ENCODE data around the gene ADGRB3.
"Not testable (repeated sequence)": the region's sequence is repeated elsewhere in the genome, so short reads cannot be mapped to it uniquely, and the experiment has no call there.

ADGRB3 gene

DNA sequence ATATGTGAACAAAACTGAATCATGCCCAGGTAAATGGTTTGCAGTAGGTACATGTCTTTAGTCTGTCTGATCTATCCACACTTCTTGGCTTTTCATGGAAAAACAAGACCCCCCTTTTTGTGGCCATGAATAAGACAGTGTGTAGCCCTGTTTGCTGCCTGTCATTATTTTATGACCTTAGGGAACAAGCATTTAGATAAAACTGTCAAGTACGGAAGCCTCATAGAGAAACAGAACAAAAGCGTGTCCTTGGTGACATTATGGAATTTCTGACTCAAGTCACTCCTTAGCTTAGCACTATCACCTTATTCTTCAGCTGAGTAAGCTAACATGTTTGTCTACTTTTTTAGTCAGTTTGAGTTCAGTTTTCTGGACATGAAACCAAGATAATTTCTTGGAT, 476.2 kb downstream of the ADGRB3 start:
- Histone ChIP-seq H3K27me3 (ENCODE audit: control insufficient read depth in 5 of 5, insufficient read depth in 4 of 5, low read length in 5 of 5) (no peaks in the 10 kb centered on the region), H3K27ac (ENCODE audit: low read depth, low read length) (no peak overlapping the region), H3K36me3 (ENCODE audit: control insufficient read depth in 5 of 5, insufficient read depth in 5 of 5, low read length in 5 of 5) (no peaks in the 10 kb centered on the region), H3K9ac (ENCODE audit: low read length in 5 of 5) (no peak overlapping the region), H3K4me1 (ENCODE audit: control insufficient read depth in 5 of 5, insufficient read depth in 5 of 5, low read length in 5 of 5) (no peaks in the 10 kb centered on the region), H3K9me3 (ENCODE audit: control insufficient read depth in 5 of 5, low read length in 5 of 5) (no peaks in the 10 kb centered on the region), H3K4me3 (ENCODE audit: low read depth in 1 of 5, low read length in 5 of 5) (no peak overlapping the region)

GRCh38 chr6:69116658-69117057, 481.6 kb downstream of the ADGRB3 start:
- no peaks in the 10 kb centered on the region for H3K4me1 ChIP-seq (ENCODE audit: control insufficient read depth in 5 of 5, insufficient read depth in 5 of 5, low read length in 5 of 5)

DNA sequence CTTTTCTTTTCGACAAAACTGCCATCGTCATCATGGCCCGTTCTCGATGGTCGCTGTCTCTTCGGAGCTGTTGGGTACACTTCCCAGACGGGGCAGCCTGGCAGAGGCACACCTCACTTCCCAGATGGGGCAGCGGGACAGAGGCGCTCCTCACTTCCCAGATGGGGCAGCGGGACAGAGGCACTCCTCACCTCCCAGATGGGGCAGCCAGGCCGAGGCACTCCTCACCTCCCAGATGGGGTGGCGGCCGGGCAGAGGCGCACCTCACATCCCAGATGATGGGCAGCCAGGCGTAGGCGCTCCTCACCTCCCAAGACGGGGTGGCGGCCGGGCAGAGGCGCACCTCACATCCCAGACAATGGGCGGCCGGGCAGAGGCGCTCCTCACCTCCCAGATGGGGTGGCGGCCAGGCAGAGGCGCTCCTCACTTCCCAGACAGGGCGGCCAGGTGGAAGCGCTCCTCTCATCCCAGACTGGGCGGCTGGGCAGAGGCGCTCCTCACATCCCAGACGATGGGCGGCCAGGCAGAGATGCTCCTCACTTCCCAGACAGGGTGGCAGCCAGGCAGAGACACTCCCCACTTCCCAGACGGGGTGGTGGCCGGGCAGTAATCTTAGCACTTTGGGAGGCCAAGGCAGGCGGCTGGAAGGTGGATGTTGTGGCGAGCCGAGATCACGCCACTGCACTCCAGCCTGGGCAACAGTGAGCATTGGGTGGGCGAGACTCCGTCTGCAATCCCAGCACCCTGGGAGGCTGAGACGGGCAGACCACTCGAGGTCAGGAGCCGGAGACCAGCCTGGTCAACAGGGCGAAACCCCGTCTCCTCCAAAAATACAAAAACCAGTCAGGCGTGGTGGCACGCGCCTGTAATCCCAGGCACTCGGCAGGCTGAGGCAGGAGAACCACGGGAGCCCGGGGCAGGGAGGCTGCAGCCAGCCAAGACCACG, 486.7 kb downstream of the ADGRB3 start:
- not testable (repeated sequence) for H3K4me3 ChIP-seq (ENCODE audit: low read depth in 1 of 5, low read length in 5 of 5); H3K9ac ChIP-seq (ENCODE audit: low read length in 5 of 5); H3K36me3 ChIP-seq (ENCODE audit: control insufficient read depth in 5 of 5, insufficient read depth in 5 of 5, low read length in 5 of 5); H3K27me3 ChIP-seq (ENCODE audit: control insufficient read depth in 5 of 5, insufficient read depth in 4 of 5, low read length in 5 of 5); H3K9me3 ChIP-seq (ENCODE audit: control insufficient read depth in 5 of 5, low read length in 5 of 5); H3K27ac ChIP-seq (ENCODE audit: low read depth, low read length); H3K4me1 ChIP-seq (ENCODE audit: control insufficient read depth in 5 of 5, insufficient read depth in 5 of 5, low read length in 5 of 5)

More at GRCh38 chr6:69116658-69117057, 481.6 kb downstream of the ADGRB3 start:
- no peaks in the 10 kb centered on the region for H3K27me3 ChIP-seq (ENCODE audit: control insufficient read depth in 5 of 5, insufficient read depth in 4 of 5, low read length in 5 of 5)
- no peak overlapping the region for H3K4me3 ChIP-seq (ENCODE audit: low read depth in 1 of 5, low read length in 5 of 5)
- H3K36me3 ChIP-seq (ENCODE audit: control insufficient read depth in 5 of 5, insufficient read depth in 5 of 5, low read length in 5 of 5), result no peaks in the 10 kb centered on the region
- H3K9me3 ChIP-seq (ENCODE audit: control insufficient read depth in 5 of 5, low read length in 5 of 5), result no peaks in the 10 kb centered on the region
- no peak overlapping the region for H3K27ac ChIP-seq (ENCODE audit: low read depth, low read length)
- H3K9ac ChIP-seq (ENCODE audit: low read length in 5 of 5), result no peak overlapping the region

DNA sequence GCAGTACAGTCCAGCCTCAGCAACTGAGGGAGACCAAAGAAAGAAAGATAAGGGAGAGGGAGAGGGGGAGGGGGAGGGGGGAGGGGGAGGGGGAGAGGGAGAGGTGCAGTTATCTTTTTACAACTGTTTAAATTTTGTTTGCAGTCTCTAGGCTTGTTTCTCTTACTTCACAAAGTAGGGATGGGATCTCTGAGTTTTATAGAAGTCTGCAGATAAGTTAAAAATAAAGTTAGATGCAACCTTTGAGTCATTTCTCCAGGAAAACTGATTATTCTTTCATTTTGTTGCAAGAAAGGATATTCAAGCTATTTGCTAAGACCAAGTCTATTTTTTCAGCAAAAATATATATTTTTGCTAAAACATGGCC, 487.3 kb downstream of the ADGRB3 start:
- no peak overlapping the region for H3K4me3 ChIP-seq (ENCODE audit: low read depth in 1 of 5, low read length in 5 of 5)
- no peak overlapping the region for H3K9ac ChIP-seq (ENCODE audit: low read length in 5 of 5)
- no peaks in the 10 kb centered on the region for H3K4me1 ChIP-seq (ENCODE audit: control insufficient read depth in 5 of 5, insufficient read depth in 5 of 5, low read length in 5 of 5)
- H3K27me3 ChIP-seq (ENCODE audit: control insufficient read depth in 5 of 5, insufficient read depth in 4 of 5, low read length in 5 of 5), result no peaks in the 10 kb centered on the region
- no peaks in the 10 kb centered on the region for H3K36me3 ChIP-seq (ENCODE audit: control insufficient read depth in 5 of 5, insufficient read depth in 5 of 5, low read length in 5 of 5)
- H3K9me3 ChIP-seq (ENCODE audit: control insufficient read depth in 5 of 5, low read length in 5 of 5), result no peaks in the 10 kb centered on the region
- no peak overlapping the region for H3K27ac ChIP-seq (ENCODE audit: low read depth, low read length)

DNA sequence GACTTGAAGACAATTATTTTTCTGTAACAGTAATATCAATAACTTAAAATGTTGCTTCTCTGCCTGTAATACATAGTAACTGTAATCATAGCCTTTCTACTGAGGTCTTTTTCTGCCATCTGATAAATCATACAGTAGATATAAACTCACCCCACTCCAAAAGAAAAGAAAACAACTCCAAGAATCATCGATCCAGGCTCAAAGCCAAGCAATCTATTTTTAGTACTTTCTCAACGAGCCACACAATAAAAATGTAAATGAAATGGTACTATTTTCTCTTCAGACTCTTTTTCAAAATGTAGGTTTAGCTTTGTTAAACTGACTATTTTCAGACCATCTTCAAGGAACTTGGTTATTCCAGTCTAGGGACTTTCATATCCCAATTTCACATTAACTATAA, 493.3 kb downstream of the ADGRB3 start:
- Histone ChIP-seq H3K9ac (ENCODE audit: low read length in 5 of 5) (no peak overlapping the region), H3K4me1 (ENCODE audit: control insufficient read depth in 5 of 5, insufficient read depth in 5 of 5, low read length in 5 of 5) (no peaks in the 10 kb centered on the region), H3K4me3 (ENCODE audit: low read depth in 1 of 5, low read length in 5 of 5) (no peak overlapping the region), H3K27ac (ENCODE audit: low read depth, low read length) (no peak overlapping the region), H3K27me3 (ENCODE audit: control insufficient read depth in 5 of 5, insufficient read depth in 4 of 5, low read length in 5 of 5) (no peaks in the 10 kb centered on the region), H3K36me3 (ENCODE audit: control insufficient read depth in 5 of 5, insufficient read depth in 5 of 5, low read length in 5 of 5) (no peaks in the 10 kb centered on the region), H3K9me3 (ENCODE audit: control insufficient read depth in 5 of 5, low read length in 5 of 5) (peaks cover 0 to 3% (median 0%) of the 10 kb centered on the region in 5 donors)

- Histone ChIP-seq H3K9me3 (ENCODE audit: control insufficient read depth in 5 of 5, low read length in 5 of 5) (peaks cover 0 to 3% (median 0%) of the 10 kb centered on the region in 5 donors), H3K27ac (ENCODE audit: low read depth, low read length) (no peak overlapping the region), H3K27me3 (ENCODE audit: control insufficient read depth in 5 of 5, insufficient read depth in 4 of 5, low read length in 5 of 5) (no peaks in the 10 kb centered on the region), H3K4me3 (ENCODE audit: low read depth in 1 of 5, low read length in 5 of 5) (no peak overlapping the region), H3K4me1 (ENCODE audit: control insufficient read depth in 5 of 5, insufficient read depth in 5 of 5, low read length in 5 of 5) (no peaks in the 10 kb centered on the region), H3K36me3 (ENCODE audit: control insufficient read depth in 5 of 5, insufficient read depth in 5 of 5, low read length in 5 of 5) (no peaks in the 10 kb centered on the region), H3K9ac (ENCODE audit: low read length in 5 of 5) (no peak overlapping the region)
Measured at GRCh38 chr6:69129046-69129445, 494.0 kb downstream of the ADGRB3 start.

- no peaks in the 10 kb centered on the region for H3K4me1 ChIP-seq (ENCODE audit: control insufficient read depth in 5 of 5, insufficient read depth in 5 of 5, low read length in 5 of 5)
- no peaks in the 10 kb centered on the region for H3K27me3 ChIP-seq (ENCODE audit: control insufficient read depth in 5 of 5, insufficient read depth in 4 of 5, low read length in 5 of 5)
- no peak overlapping the region for H3K27ac ChIP-seq (ENCODE audit: low read depth, low read length)
- H3K9ac ChIP-seq (ENCODE audit: low read length in 5 of 5), result no peak overlapping the region
- H3K4me3 ChIP-seq (ENCODE audit: low read depth in 1 of 5, low read length in 5 of 5), result no peak overlapping the region
- no peaks in the 10 kb centered on the region for H3K9me3 ChIP-seq (ENCODE audit: control insufficient read depth in 5 of 5, low read length in 5 of 5)
- H3K36me3 ChIP-seq (ENCODE audit: control insufficient read depth in 5 of 5, insufficient read depth in 5 of 5, low read length in 5 of 5), result no peaks in the 10 kb centered on the region
Measured at GRCh38 chr6:69135927-69136326, 500.8 kb downstream of the ADGRB3 start.

DNA sequence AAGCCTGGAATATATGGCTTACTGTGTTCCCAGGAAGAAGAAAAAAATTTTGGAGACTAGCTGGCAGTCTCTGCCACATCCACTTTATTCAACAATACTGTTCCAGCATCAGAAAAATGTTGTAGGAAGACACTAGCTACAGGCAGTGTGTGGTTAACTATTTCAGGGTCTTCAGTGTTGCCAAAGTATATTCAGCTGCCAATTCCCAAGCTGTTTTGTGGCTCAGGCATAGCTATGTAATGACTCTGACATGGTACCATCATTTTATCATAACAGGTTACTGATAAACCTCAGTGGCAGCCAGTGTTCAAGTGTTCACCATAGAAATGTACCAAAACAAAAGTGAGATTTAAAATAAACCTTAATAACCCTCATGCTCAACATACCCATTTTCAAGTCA, 503.1 kb downstream of the ADGRB3 start:
- H3K9ac ChIP-seq (ENCODE audit: low read length in 5 of 5), result no peak overlapping the region
- H3K36me3 ChIP-seq (ENCODE audit: control insufficient read depth in 5 of 5, insufficient read depth in 5 of 5, low read length in 5 of 5), result no peaks in the 10 kb centered on the region
- H3K27ac ChIP-seq (ENCODE audit: low read depth, low read length), result no peak overlapping the region
- H3K9me3 ChIP-seq (ENCODE audit: control insufficient read depth in 5 of 5, low read length in 5 of 5), result peaks cover 0 to 3% (median 0%) of the 10 kb centered on the region in 5 donors
- no peaks in the 10 kb centered on the region for H3K27me3 ChIP-seq (ENCODE audit: control insufficient read depth in 5 of 5, insufficient read depth in 4 of 5, low read length in 5 of 5)
- no peak overlapping the region for H3K4me3 ChIP-seq (ENCODE audit: low read depth in 1 of 5, low read length in 5 of 5)
- no peaks in the 10 kb centered on the region for H3K4me1 ChIP-seq (ENCODE audit: control insufficient read depth in 5 of 5, insufficient read depth in 5 of 5, low read length in 5 of 5)

DNA sequence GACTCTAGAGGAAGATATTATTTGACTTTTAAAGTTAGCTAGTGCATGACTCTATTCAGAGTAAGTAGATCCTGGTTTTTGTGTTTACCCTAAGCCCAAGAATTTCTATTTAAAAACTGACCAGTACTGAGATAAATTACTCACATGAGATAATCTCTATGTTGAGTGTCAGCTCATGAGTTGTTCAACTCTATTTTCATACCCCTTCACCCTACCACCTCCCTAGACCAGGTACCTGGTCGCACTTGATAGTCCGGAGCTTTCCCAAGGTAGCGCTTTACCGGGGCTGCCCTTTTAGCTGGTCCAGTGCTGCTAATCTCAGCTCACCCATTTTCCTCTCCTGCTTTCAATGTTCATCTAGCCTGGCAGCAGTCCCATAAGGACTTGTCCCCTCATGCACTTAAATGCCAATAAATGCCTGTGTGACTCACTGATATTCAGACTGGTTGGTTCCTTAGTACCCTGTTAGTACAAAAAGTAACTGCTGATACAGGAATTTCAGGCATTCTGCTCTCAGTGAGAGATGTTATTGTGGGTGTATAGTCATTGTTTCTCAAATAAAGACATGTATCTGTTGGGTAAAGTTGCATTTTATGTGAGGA, 503.9 kb downstream of the ADGRB3 start:
- Histone ChIP-seq H3K4me1 (ENCODE audit: control insufficient read depth in 5 of 5, insufficient read depth in 5 of 5, low read length in 5 of 5) (no peaks in the 10 kb centered on the region), H3K36me3 (ENCODE audit: control insufficient read depth in 5 of 5, insufficient read depth in 5 of 5, low read length in 5 of 5) (no peaks in the 10 kb centered on the region), H3K27me3 (ENCODE audit: control insufficient read depth in 5 of 5, insufficient read depth in 4 of 5, low read length in 5 of 5) (no peaks in the 10 kb centered on the region), H3K9ac (ENCODE audit: low read length in 5 of 5) (no peak overlapping the region), H3K4me3 (ENCODE audit: low read depth in 1 of 5, low read length in 5 of 5) (no peak overlapping the region), H3K9me3 (ENCODE audit: control insufficient read depth in 5 of 5, low read length in 5 of 5) (peaks cover 0 to 3% (median 0%) of the 10 kb centered on the region in 5 donors), H3K27ac (ENCODE audit: low read depth, low read length) (no peak overlapping the region)

GRCh38 chr6:69145062-69145461, 510.0 kb downstream of the ADGRB3 start:
- H3K9me3 ChIP-seq (ENCODE audit: control insufficient read depth in 5 of 5, low read length in 5 of 5), result peaks cover 0 to 12% (median 5%) of the 10 kb centered on the region in 5 donors
- no peak overlapping the region for H3K9ac ChIP-seq (ENCODE audit: low read length in 5 of 5)

More at GRCh38 chr6:69145062-69145461, 510.0 kb downstream of the ADGRB3 start:
- Histone ChIP-seq H3K4me3 (ENCODE audit: low read depth in 1 of 5, low read length in 5 of 5) (no peak overlapping the region), H3K36me3 (ENCODE audit: control insufficient read depth in 5 of 5, insufficient read depth in 5 of 5, low read length in 5 of 5) (no peaks in the 10 kb centered on the region), H3K4me1 (ENCODE audit: control insufficient read depth in 5 of 5, insufficient read depth in 5 of 5, low read length in 5 of 5) (peaks cover 0 to 6% (median 0%) of the 10 kb centered on the region in 5 donors), H3K27me3 (ENCODE audit: control insufficient read depth in 5 of 5, insufficient read depth in 4 of 5, low read length in 5 of 5) (no peaks in the 10 kb centered on the region), H3K27ac (ENCODE audit: low read depth, low read length) (no peak overlapping the region)

All from subcutaneous abdominal adipose tissue (tissue), 5 donors.